Left colon (tissue), 2 donors: ENCODE measurements around the gene KIF16B. TPM values are rescaled to one million over a fixed set of nuclear protein-coding genes. Genes with fewer than 3 reads are reported as not detected.
"Not testable (repeated sequence)": the region's sequence is repeated elsewhere in the genome, so short reads cannot be mapped to it uniquely, and the experiment has no call there.

Source experiments
- ATAC-seq: fragments of 200-7000 bp; cut with Tn5 transposase; one replicate; pipeline ENCODE4 v1.9.1; 2020; ENCODE audit warnings: mild to moderate bottlenecking, moderate library complexity
- DNase-seq, 2 donors: peaks; one replicate each; pipeline ENCODE4 v3.0.0-alpha.2; 2020
- intact Hi-C, 2 donors: fragments of 100-400 bp; cut with DNase I in 1 of 2; cut with micrococcal nuclease in 1 of 2; formaldehyde crosslinking; loops; one replicate each; pipeline versions ENCODE4 v1.11.2 to v1.14.0; 2022; cut with DNase I, micrococcal nuclease
- total RNA-seq, 2 donors: library from RNA; stranded (reverse); fragmentation: NEBNext Ultra II Directional; extraction: Animal tissue kit (Norgen Biotek cat#: 25700); gene quantifications; one replicate each; pipeline ENCODE4 v1.2.1, GENCODE V29; 2021
- donor health status: DM: no; HTN: no; CAD: no.
- donor health status: DM: yes; HTN: yes; CAD: no.

The KIF16B gene
- total RNA-seq, 2 donors from 2014 or later = 66.9 to 71.1 TPM

DNA sequence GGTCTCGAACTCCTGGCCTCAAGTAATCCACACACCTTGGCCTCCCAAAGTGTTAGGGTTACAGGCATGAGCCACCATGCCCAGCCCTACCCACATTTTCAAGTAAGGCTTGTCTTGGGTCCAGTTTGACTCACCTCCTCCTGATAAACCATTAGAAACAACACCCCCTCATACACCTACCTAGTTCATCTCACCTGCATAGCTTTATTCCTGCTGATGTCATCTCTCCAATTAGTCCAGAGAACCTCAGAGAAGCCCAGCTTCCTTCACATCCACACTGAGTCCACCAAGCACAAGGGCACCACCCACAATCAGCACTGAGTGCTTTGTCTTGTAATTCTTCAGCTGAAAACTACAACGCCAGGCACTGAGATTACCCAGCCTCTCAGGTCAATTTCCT lies 35.3 kb downstream of the KIF16B start:
- intact Hi-C loops = no loop called here
- DNase-seq (no peak), ATAC-seq (peak; percentile 52)

GRCh38 chr20:16537025-16537665 lies 36.1 kb downstream of the KIF16B start:
- intact Hi-C loops = no loop called here
- ATAC-seq (peak; percentile 75), DNase-seq (peak; percentile 56 to 59)

GRCh38 chr20:16535277-16535676 lies 38.0 kb downstream of the KIF16B start:
- intact Hi-C loops = no loop called here
- ATAC-seq (no peak), DNase-seq (no peak)

- intact Hi-C loops = no loop called here
- DNase-seq (no peak), ATAC-seq (no peak)
Observed at GRCh38 chr20:16533502-16533901, 39.7 kb downstream of the KIF16B start.

DNA sequence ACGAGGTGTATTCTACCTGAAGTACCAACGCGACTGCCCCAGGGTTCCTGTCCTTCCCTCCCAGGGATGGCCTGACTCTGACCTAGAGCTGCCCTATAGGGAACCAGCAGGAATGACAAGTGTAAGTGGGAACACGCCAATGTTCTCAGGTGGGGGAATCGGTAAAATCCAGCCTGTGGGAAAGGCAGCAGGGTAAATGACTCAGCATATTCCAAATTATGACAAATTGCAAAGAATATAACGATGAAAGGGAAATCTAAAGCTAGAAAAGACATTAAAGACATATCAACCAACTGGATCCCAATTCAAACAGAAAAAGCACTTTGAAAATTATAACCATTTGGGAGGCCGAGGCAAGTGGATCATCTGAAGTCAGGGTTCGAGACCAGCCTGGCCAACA lies 41.8 kb downstream of the KIF16B start:
- intact Hi-C loops = no loop called here
- DNase-seq (no peak), ATAC-seq (no peak)

- DNase-seq (peak; percentile 77 to 89), ATAC-seq (peak; percentile 95)
- intact Hi-C loops = no loop called here
Observed at GRCh38 chr20:16530201-16530681, 43.0 kb downstream of the KIF16B start.

- peak; percentile 70 to 86 for DNase-seq
- intact Hi-C loops = no loop called here
Observed at GRCh38 chr20:16528078-16528477, 45.2 kb downstream of the KIF16B start.

GRCh38 chr20:16527438-16527837 lies 45.8 kb downstream of the KIF16B start:
- DNase-seq (no peak), ATAC-seq (no peak)
- intact Hi-C loops = no loop called here

More at GRCh38 chr20:16528078-16528477, 45.2 kb downstream of the KIF16B start:
- peak; percentile 82 for ATAC-seq

DNA sequence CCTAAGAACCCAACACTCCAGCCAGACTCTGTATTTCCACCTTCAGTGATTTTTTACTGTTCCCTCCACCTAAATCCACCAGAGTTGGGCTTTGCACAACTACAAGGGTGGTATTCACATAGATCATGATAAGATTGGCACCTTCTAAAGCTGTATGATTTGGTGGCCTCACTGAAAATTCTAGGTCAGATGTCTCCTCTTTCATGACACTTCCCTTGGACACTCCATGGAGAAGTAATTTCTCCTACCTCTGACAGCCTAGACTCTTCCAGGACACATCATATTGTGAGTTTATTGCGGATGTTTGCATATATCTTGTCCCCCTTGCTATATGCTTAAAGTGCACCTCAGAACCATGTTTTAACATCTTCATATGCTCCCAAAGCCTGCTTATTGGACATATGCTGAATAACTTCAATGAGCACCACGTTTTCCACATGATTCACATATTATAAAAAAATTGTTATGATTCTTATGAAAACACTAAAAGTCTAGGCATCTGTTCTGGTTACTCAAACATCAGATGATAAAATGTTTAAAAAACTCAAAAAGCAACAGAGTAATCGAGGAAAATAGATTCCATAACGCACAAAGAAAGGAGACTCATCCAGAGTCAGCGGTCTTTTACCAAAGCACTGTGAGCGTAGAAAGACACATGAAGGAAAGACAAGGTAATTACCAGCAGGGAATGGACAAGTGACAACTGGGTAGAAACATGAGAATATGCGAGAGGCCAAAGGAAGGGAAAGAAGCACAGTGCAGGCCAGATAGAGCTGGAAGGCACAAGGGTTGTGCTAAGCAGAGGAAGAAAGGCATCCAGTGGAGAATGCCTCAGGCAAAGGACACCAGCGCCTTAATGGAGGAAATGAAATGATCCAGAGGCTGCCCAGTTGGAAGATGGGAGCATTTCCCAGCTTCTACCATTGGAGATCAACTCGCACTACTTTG lies 46.5 kb downstream of the KIF16B start:
- DNase-seq (no peak), ATAC-seq (no peak)
- intact Hi-C loops = no loop called here

- intact Hi-C loops, ATAC-seq: not testable (repeated sequence)
Observed at GRCh38 chr20:16522651-16523050, 50.6 kb downstream of the KIF16B start.

DNA sequence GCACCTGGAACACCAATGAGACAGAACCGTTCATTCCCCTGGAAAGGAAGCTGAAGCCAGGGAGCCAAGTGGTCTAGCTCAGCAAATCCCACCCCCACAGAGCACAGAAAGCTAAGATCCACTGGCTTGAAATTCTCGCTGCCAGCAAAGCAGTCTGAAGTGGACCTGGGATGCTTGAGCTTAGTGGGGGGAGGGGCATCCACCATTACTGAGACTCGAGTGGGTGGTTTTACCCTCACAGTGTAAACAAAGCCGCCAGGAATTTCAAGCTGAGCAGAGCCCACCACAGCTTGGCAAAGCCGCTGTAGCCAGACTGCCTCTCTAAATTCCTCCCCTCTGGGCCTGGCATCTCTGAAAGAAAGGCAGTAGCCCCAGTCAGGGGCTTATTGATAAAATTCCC lies 53.1 kb downstream of the KIF16B start:
- DNase-seq (no peak), ATAC-seq (no peak)
- intact Hi-C loops = no loop called here

More at GRCh38 chr20:16522651-16523050, 50.6 kb downstream of the KIF16B start:
- not testable (repeated sequence) for DNase-seq

DNA sequence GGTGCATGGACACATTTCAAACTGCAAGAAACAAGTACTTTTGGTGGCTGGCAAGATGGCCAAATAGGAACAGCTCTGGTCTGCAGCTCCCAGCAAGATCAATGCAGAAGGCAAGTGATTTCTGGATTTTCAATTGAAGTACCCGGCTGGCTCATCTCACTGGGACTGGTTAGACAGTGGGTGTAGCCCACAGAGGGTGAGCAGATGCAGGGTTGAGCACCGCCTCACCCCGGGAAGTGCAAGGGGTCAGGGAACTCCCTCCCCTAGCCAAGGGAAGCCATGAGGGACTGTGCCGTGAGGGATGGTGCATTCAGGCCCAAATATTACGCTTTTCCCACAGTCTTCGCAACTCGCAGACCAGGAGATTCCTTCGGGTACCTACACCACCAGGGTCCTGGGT lies 53.6 kb downstream of the KIF16B start:
- not testable (repeated sequence) for ATAC-seq, DNase-seq
- intact Hi-C loops = loop anchor here in 1 of 2 donors (5.0 kb wide), 1 partner anchor 118 kb away; no protein-coding TSS in a partner anchor

DNA sequence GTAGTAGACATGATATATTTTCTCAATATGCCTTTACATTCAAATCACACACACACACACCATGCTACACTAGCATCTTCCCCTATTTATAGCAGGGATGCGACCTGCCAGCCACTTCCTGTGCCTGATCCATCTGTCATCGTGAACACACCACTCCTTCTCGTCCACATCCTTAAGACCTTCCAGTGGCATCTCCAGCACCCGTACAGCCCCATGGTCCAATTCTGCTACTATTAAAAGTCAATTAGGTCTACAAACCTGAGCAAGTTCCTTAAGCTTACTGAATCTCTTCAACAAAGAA lies 54.5 kb downstream of the KIF16B start:
- intact Hi-C loops = loop anchor here in 1 of 2 donors (5.0 kb wide), 1 partner anchor 119 kb away; no protein-coding TSS in a partner anchor
- ATAC-seq = no peak
- no peak for DNase-seq

DNA sequence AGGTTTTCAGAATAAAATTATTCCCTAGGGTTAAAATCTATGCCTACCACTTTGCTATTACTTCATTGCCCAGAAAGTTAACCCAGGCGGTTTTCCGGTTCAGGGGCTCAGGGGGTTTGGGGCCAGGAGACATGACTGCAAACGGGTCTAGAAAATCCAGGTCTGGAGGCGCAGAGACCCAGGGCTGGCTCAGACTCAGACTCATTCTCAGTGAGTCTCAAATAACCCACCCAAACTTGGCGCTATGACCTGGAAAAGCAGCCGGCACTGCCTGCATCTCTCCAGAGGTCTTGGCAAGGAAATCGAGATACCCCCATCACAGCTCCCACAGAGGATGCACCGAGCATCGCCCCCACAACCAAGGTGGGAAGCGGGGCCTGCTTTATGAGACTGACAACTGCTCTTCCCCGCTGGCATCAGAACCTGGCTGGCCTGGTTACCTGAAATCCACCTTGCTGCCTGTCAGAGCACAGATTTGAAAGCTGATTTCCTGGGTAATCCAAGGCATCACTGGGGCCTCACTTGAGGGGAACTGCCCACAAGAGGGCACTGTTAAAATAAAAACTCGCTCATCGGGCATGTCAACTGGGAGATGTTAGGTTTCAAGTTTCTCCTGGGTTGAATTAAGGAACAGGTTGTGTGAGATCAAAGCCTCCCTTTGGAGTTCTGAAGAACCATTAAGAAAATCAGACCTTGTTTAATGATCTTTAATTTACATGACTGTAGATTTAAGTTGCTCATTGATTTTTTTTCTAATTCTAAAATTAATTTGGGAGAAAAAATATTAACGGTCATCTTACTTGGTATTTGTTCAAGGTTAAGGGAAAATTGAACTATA lies 55.1 kb downstream of the KIF16B start:
- ATAC-seq (peak; percentile 94), DNase-seq (peak in 1 of 2 donors; percentile 44)
- intact Hi-C loops = loop anchor here in 1 of 2 donors (5.0 kb wide), 1 partner anchor 119 kb away; no protein-coding TSS in a partner anchor

- intact Hi-C loops = loop anchor here in 1 of 2 donors (5.0 kb wide), 1 partner anchor 121 kb away; no protein-coding TSS in a partner anchor
- DNase-seq = no peak
- peak; percentile 15 for ATAC-seq
Observed at GRCh38 chr20:16516794-16517193, 56.5 kb downstream of the KIF16B start.

DNA sequence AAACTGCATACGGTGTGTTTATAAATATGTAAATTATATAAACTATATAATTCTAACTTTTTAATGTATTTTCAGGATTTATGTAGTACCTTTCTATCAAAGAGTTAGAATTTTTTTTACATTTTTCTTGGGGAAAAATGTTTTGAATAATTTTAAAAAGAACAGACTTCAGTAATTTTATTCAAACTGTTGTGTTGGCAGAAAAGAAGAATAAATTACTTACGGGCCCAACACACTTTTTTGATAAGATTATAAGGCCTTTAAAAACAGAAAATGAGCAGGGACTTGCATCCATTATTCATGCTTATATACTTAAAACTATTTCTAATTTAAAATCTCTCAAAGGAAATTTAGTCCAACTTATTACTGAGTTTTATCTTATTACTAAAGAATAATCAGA lies 58.2 kb downstream of the KIF16B start:
- ATAC-seq = no peak
- no peak for DNase-seq
- intact Hi-C loops = loop anchor here in 1 of 2 donors (5.0 kb wide), 1 partner anchor 122 kb away; no protein-coding TSS in a partner anchor

GRCh38 chr20:16514140-16514539 lies 59.1 kb downstream of the KIF16B start:
- ATAC-seq = no peak
- no peak for DNase-seq
- intact Hi-C loops = no loop called here

DNA sequence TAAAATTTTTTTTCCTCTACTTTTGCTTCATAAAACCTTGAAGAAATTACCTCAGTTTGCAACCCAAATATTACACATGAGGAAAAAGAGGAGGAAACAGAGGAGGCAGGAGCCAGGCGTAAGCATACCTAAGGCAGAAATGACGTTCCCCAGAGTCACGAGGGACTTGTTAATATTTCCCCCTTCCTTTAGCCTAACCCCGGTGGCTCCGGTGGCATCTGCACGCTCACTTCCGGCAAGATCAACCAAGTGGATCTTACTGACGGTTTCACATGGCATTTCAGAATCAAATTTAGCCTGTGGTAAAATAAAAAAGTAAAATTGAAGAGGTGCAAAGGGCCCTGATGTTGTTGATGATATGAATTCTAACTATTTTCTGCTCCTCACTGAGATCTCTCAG lies 67.4 kb downstream of the KIF16B start:
- no peak for ATAC-seq
- DNase-seq = no peak
- intact Hi-C loops = no loop called here

GRCh38 chr20:16501301-16501700 lies 71.9 kb downstream of the KIF16B start:
- ATAC-seq = no peak
- intact Hi-C loops = no loop called here
- no peak for DNase-seq
